Measurements from ENCODE around the gene ELF3.
"Not testable (repeated sequence)": the region's sequence is repeated elsewhere in the genome, so short reads cannot be mapped to it uniquely, and the experiment has no call there.

The ELF3 gene

DNA sequence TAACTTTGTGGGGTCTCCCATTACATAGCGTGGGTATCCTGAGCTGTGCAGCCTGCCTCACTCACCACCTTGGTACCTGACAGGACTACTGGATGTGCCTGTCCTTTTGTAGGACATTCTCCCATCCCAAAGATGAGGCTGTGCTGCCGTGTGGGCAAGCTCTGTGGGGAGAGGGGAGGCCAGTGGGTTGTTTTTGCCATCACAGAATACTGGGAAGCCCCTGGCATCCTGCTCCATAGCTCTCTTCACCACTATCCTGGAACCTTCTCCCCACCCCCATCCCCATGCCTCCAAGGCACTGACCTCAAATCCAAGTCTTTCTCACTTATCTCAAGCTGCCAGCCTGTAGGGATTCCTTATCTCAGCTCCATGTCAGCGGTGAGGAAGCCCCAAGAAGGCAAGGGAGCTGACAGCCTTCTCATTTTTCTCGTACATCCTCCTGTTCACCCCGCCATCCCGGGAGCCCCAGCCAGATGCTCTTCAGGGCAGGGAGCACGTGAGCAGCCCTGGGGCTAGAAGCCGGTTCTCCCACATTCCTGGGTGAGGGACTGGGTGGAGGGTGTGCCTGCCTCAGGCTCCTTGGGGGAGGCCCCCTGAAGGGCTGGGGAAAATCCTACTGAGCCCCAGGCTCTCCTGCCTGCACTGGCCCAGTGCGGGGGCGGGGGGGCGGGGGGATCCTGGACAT lies 2.4 kb upstream of the ELF3 start:
- no peak for DNase-seq (ENCODE audit: low read depth in 3 of 3)

GRCh38 chr1:202009326-202010179 lies 834 bp upstream of the ELF3 start:
- peak; percentile 22 to 48 (median 30) for DNase-seq (ENCODE audit: low read depth in 3 of 3)

- DNase-seq (ENCODE audit: low read depth in 3 of 3) = no peak
Measured at GRCh38 chr1:202011994-202012393, 1.6 kb downstream of the ELF3 start.

GRCh38 chr1:202012544-202013478 lies 2.4 kb downstream of the ELF3 start:
- DNase-seq (ENCODE audit: low read depth in 3 of 3) = no peak

GRCh38 chr1:202013603-202014002 lies 3.2 kb downstream of the ELF3 start:
- no peak for DNase-seq (ENCODE audit: low read depth in 3 of 3)

- DNase-seq (ENCODE audit: low read depth in 3 of 3) = no peak
Measured at GRCh38 chr1:202014060-202014459, 3.7 kb downstream of the ELF3 start.

GRCh38 chr1:202014915-202015661 lies 4.7 kb downstream of the ELF3 start:
- no peak for DNase-seq (ENCODE audit: low read depth in 3 of 3)

- no peak for DNase-seq (ENCODE audit: low read depth in 3 of 3)
Measured at GRCh38 chr1:202015662-202015937, 5.2 kb downstream of the ELF3 start.

- DNase-seq (ENCODE audit: low read depth in 3 of 3) = no peak
Measured at GRCh38 chr1:202016022-202016810, 5.8 kb downstream of the ELF3 start.

- no peak for DNase-seq (ENCODE audit: low read depth in 3 of 3)
Measured at GRCh38 chr1:202016811-202017748, 6.7 kb downstream of the ELF3 start.

DNA sequence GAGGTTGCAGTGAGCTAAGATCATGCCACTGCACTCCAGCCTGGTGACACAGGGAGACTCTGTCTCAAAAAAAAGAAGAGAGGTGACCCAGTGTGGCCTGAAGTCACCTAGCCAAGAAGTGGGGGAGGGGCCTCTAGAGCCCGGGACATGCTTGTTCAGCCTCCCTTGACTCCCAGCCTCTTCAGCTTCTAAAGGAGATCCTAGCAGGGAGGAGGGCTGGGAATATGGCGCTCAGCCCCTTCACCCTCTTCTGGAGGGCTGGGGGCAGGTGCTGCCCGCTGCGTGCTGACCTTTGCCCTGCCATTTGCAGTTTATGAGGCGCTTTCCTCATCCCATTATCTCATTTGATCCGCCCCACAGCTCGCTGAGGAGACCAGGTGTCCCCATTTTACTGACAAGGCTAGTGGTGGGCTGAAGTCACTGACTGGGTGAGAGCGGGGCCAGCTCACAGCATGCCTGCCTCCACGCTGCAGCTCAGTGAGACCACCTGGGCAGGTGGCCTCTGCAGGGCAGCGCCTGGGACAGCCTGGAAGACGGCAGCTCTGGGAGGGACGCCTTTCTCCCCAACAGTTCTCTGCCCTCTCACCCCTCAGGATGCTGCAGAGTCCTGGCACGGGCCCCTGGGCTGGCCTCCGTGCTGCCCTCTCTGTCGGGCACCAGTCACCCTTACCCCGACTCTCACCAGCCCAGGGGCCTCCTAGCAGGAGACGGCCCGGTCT lies 7.5 kb downstream of the ELF3 start:
- no peak for DNase-seq (ENCODE audit: low read depth in 3 of 3)

DNA sequence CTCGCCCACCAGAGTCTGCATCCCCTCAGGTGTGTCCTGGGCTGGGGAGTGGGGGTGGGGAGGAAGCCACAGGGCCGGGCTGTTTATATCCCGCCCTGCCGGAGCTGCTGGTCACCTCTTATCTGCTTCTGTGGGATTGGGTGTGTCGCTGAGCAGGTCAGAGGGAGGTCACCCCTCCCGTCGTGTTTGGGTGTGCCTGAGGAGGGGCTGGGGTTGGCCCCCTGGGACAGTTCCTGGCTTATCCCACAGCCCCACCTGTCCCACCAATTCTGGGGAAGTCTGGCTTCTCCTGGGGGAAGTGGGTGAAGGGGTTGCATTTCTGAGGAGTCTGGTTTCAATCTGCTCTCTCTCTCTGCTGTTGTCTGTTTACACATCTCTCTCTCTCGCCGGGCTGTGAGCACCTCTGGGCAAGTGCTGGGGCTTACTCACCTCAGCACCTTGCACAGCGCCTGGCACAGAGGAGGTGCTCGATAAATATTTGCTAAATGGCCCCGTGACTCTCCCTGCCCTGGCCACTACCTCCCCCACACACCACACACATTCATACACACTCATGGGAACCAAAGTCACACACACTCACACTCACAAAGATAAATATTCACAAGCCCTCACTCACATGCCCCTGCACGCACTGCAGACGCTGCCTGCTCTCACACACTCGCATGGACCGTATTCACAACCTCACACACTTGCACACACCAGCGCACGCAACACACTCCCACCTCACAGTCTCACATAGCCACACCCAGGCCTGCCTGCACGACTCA lies 8.3 kb downstream of the ELF3 start:
- no peak for DNase-seq (ENCODE audit: low read depth in 3 of 3)

DNA sequence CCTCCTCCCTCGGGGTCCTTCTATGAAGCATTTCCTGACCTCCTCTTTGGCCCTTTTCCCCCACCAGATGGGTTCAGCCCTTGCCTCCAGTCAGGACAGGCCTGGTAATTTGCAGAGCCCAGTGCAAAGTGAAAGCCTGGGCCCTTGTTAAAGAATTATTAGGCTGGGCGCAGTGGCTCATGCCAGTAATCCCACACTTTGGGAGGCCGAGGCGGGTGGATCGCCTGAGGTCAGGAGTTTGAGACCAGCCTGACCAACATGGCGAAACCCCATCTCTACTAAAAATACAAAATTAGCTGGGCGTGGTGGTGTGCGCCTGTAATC lies 8.8 kb downstream of the ELF3 start:
- DNase-seq (ENCODE audit: low read depth in 3 of 3) = not testable (repeated sequence)

DNA sequence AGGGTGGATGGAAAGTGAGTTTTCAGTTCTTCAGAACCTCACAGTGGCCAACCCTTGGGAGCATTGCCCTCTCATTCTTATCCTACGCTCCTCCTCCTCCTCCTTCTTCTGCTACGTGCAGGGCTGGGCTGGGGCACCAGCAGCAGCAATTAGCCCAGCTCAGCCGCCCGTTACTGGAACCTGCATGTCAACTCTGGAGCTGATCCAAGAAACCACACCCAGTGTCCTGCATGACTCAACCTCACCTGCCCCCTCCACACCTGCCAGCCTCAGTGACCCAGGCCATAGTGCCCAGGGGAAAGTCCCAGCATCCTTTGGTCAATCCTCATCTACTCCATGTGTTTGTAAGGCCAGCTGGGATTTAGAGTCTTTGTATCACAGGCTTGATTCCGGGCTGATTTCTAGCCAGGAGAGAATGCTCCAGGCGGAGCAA lies 12.6 kb downstream of the ELF3 start:
- no peak for DNase-seq (ENCODE audit: low read depth in 3 of 3)

DNA sequence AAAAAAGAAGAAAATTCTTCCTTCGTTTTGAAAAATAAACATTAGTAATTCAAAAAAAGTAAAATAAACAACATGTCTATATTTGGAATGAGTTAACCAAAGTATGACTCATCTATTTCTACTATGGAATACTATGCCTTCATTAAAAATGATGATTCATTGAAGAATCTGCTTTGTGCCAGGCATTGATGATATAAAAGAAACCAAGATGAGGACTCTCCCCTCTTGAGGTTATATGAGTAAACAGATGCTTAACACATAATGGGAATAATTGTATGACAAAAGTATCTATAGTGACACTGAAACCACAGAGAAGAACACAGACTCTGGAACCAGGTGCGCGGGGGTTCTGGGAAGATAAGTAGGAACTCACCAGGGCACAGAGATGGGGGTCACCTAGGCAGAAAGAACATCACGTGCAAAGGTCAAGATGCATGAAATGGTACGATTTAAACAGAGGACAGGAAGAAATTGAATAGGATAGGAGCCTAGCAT lies 18.8 kb downstream of the ELF3 start:
- DNase-seq (ENCODE audit: low read depth in 3 of 3) = no peak

- DNase-seq (ENCODE audit: low read depth in 3 of 3) = no peak
Measured at GRCh38 chr1:202029727-202030126, 19.3 kb downstream of the ELF3 start.

DNA sequence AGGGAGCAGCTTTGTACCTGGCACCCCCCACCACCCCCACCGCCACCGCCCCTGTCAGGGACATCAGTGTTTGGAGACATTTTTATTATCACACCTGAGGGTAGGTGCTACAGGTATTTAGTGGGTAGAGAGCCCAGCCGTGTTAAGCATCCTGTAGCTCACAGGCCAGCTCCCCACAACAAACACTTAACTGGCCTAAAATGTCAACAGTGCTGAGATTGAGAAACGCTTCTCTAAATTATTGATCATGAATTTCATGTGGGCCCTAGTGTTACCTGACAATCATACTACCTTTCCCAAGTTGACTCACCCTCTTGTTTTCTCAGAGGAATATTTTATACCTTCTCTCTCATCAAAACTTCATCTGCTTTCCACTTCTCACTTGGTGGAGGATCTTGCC lies 21.4 kb downstream of the ELF3 start:
- DNase-seq (ENCODE audit: low read depth in 3 of 3) = no peak

DNA sequence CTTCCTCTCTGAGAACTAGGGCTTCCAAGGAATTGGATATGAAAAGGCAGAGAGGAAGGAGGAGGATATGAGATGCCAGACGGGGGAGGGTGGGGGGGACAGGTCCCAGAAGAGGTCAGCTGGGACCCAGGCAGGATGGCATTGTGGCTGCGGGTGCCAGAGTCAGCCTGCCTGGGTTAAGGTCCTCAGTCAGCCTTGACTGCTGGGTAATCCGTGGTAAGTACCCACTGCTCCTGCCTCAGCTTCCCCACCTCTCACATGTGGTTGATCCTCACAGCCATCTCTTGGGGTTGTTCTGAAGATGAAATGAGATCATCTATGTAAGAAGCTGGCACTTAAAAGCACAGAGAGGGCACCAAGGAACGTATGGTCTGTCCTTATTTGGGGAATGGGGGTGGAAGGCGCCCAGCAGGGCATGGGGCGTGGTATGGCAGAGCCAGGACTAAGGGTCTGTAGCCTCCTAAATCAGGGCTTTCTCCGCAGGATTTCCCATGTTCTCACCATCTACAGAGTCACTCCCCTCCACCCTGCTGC lies 23.8 kb downstream of the ELF3 start:
- DNase-seq (ENCODE audit: low read depth in 3 of 3) = no peak
